Astrocyte (in vitro differentiated cells and primary cell): ENCODE data around the gene DCAKD. TPM values are rescaled to one million over a fixed set of nuclear protein-coding genes. Genes with fewer than 3 reads are reported as not detected.
A peak's percentile ranks its signal among the peaks of the same experiment; 100 is the strongest.

ENCODE experiments used
- DNase-seq: peaks from one replicate; pipeline ENCODE4 v3.0.0-alpha.2; 2010; ENCODE audit warnings: low read depth
- FAIRE-seq: peaks from 2 replicates; lab custom pipeline; 2011; peaks lifted over from hg19 to GRCh38; lab: Jason Lieb, UNC
- H2AFZ ChIP-seq: 2 replicates; pipeline ENCODE4 v1.6.0; 2012; ENCODE audit warnings: low read depth, low read length, inconsistent platforms
- H3K27ac ChIP-seq: 2 replicates; pipeline ENCODE4 v1.5.1; 2011; ENCODE audit warnings: low read depth, low read length, inconsistent platforms
- H3K27me3 ChIP-seq: 2 replicates; pipeline ENCODE4 v1.6.0; 2011; ENCODE audit warnings: low read length, inconsistent platforms; ENCODE audit not compliant: insufficient read depth
- H3K36me3 ChIP-seq: 2 replicates; pipeline ENCODE4 v1.5.1; 2011; ENCODE audit warnings: low read length, inconsistent platforms; ENCODE audit not compliant: insufficient read depth
- H3K4me1 ChIP-seq: 2 replicates; pipeline ENCODE4 v1.5.1; 2011; ENCODE audit warnings: low read length, inconsistent platforms; ENCODE audit not compliant: insufficient read depth
- H3K4me2 ChIP-seq: 2 replicates; pipeline ENCODE4 v1.6.0; 2012; ENCODE audit warnings: low read length, inconsistent platforms
- H3K4me3 ChIP-seq: 2 replicates; pipeline ENCODE4 v1.5.1; 2011; ENCODE audit warnings: low read depth, mild to moderate bottlenecking, low read length, inconsistent platforms; ENCODE audit not compliant: insufficient read depth
- H3K79me2 ChIP-seq: 2 replicates; pipeline ENCODE4 v1.6.0; 2012; ENCODE audit warnings: mild to moderate bottlenecking, low read length, inconsistent platforms; ENCODE audit not compliant: insufficient read depth
- H3K9ac ChIP-seq: 2 replicates; pipeline ENCODE4 v1.6.0; 2012; ENCODE audit warnings: mild to moderate bottlenecking, low read length, inconsistent platforms
- H3K9me3 ChIP-seq: 2 replicates; pipeline ENCODE4 v1.5.1; 2012; ENCODE audit warnings: low read depth, mild to moderate bottlenecking, low read length, inconsistent platforms; ENCODE audit not compliant: insufficient read depth
- H4K20me1 ChIP-seq: 2 replicates; pipeline ENCODE4 v1.6.0; 2012; ENCODE audit warnings: low read length, inconsistent platforms; ENCODE audit not compliant: insufficient read depth
- H3K27ac Mint-ChIP-seq: one replicate; pipeline ENCODE4 v1.8.0; 2021; ENCODE audit warnings: mild to moderate bottlenecking, mixed read lengths; ENCODE audit not compliant: unreplicated experiment
- H3K27me3 Mint-ChIP-seq: one replicate; pipeline ENCODE4 v1.8.0; 2021; ENCODE audit warnings: low read depth, mixed read lengths; ENCODE audit not compliant: unreplicated experiment
- H3K36me3 Mint-ChIP-seq: one replicate; pipeline ENCODE4 v1.8.0; 2021; ENCODE audit warnings: low read depth, mixed read lengths; ENCODE audit not compliant: unreplicated experiment
- H3K4me1 Mint-ChIP-seq: one replicate; pipeline ENCODE4 v1.8.0; 2021; ENCODE audit warnings: low read depth, mixed read lengths; ENCODE audit not compliant: unreplicated experiment
- H3K4me3 Mint-ChIP-seq: one replicate; pipeline ENCODE4 v1.8.0; 2021; ENCODE audit warnings: mild to moderate bottlenecking, moderate library complexity, mixed read lengths; ENCODE audit not compliant: unreplicated experiment
- H3K9me3 Mint-ChIP-seq: one replicate; pipeline ENCODE4 v1.8.0; 2021; ENCODE audit warnings: mild to moderate bottlenecking, mixed read lengths; ENCODE audit not compliant: unreplicated experiment
- EZH2 ChIP-seq: IDR thresholded peaks from 2 replicates; pipeline ENCODE4 v1.6.1; 2012; ENCODE audit warnings: mild to moderate bottlenecking, low read length, inconsistent platforms; ENCODE audit not compliant: insufficient read depth
- total RNA-seq: library from RNA; stranded (reverse); gene quantifications from 2 replicates; pipeline ENCODE4 v1.2.1, GENCODE V29; 2021
- TF ChIP-seq, protein P1 (sequence below): IDR thresholded peaks from 2 replicates; pipeline ENCODE4 v1.5.1; 2011; ENCODE audit warnings: low read depth, mild to moderate bottlenecking, inconsistent platforms, low read length, moderate library complexity; ENCODE audit not compliant: insufficient read depth

DCAKD gene
- total RNA-seq, 1 donor from 2014 or later = 34.8 TPM

DNA sequence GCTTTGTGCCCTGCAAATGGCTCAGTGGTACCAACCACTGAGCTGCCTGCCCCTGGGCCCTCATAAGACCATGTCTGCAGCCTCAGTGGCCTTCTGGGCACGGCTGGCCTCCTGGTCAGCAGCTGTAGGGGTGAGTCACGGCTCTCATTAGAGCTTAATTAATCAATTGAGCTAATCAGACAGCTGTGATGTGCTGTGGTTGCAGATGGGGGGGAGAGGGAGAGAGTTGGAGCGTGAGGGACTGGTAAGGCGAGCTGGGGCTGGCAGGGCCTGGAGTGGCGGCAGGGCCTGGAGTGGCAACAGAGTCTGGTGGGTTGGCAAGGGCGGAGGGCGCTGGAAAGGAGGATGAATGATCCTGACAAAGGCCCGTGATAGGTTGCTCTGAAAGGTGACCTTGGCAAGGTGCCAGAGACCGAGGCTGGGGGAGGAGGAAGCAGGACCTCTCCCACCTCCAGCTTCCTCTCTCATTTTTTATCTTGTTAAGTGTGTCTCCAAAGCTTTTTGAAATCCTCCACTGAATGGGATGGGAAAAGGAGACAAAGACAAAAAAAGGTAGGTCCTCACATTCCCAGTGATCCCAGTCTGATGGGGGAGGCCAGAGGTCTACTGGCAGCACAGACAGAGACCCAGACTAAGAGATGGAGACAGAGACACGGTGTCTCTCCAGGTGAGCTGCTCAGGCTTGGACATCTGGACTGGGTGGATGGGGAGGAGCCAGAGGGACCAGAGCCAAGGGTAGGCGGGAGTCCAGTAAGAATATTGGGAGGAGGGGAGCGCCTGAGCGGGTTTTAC lies 41.6 kb downstream of the DCAKD start:
- H3K27ac Mint-ChIP-seq = no peak overlapping the region
- Histone ChIP-seq H3K9ac (no peak overlapping the region), H3K4me1 (no peaks in the 10 kb centered on the region), H3K79me2 (no peaks in the 10 kb centered on the region), H3K27me3 (peaks cover 2% of the 10 kb centered on the region), H3K4me3 (no peak overlapping the region), H4K20me1 (no peaks in the 10 kb centered on the region), H2AFZ (no peak overlapping the region), H3K36me3 (no peaks in the 10 kb centered on the region), H3K27ac (no peak overlapping the region), H3K4me2 (no peak overlapping the region), H3K9me3 (no peaks in the 10 kb centered on the region)
- H3K36me3 Mint-ChIP-seq = no peaks in the 10 kb centered on the region
- peak; percentile 58 for DNase-seq
- no peaks in the 10 kb centered on the region for H3K9me3 Mint-ChIP-seq
- no peak for TF ChIP-seq EZH2
- TF ChIP-seq, protein P1, sequence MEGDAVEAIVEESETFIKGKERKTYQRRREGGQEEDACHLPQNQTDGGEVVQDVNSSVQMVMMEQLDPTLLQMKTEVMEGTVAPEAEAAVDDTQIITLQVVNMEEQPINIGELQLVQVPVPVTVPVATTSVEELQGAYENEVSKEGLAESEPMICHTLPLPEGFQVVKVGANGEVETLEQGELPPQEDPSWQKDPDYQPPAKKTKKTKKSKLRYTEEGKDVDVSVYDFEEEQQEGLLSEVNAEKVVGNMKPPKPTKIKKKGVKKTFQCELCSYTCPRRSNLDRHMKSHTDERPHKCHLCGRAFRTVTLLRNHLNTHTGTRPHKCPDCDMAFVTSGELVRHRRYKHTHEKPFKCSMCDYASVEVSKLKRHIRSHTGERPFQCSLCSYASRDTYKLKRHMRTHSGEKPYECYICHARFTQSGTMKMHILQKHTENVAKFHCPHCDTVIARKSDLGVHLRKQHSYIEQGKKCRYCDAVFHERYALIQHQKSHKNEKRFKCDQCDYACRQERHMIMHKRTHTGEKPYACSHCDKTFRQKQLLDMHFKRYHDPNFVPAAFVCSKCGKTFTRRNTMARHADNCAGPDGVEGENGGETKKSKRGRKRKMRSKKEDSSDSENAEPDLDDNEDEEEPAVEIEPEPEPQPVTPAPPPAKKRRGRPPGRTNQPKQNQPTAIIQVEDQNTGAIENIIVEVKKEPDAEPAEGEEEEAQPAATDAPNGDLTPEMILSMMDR = no peak
- H3K4me3 Mint-ChIP-seq = no peak overlapping the region
- FAIRE-seq = no peak
- H3K4me1 Mint-ChIP-seq = no peaks in the 10 kb centered on the region
- H3K27me3 Mint-ChIP-seq = peaks cover 46% of the 10 kb centered on the region

DNA sequence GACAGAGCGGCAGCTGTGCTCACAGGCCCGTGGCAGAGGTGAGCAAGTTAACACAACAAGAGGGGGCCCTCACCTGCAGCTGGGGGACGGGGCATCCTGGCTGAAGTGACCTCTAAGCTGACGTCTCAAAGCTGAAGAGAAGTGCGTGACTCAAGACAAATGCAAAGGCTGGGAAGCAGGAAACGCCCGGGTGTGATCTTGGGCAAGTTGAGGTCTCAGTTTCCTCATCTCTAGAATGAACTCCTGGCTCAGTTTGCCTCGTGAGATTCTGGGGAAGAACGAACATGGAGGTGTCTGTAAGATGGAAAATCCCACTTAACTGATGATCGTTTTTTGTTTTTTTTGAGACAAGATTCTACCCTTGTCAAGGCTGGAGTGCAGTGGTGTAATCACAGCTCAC lies 43.2 kb downstream of the DCAKD start:
- no peaks in the 10 kb centered on the region for H3K9me3 ChIP-seq
- no peak overlapping the region for H3K4me3 ChIP-seq
- Mint-ChIP-seq H3K27me3 (peaks cover 54% of the 10 kb centered on the region), H3K4me1 (no peaks in the 10 kb centered on the region), H3K36me3 (no peaks in the 10 kb centered on the region), H3K9me3 (no peaks in the 10 kb centered on the region), H3K4me3 (no peak overlapping the region), H3K27ac (no peak overlapping the region)
- H3K9ac ChIP-seq = no peak overlapping the region
- no peaks in the 10 kb centered on the region for H3K79me2 ChIP-seq
- no peak overlapping the region for H2AFZ ChIP-seq
- DNase-seq = no peak
- peaks cover 9% of the 10 kb centered on the region for H3K27me3 ChIP-seq
- H4K20me1 ChIP-seq = no peaks in the 10 kb centered on the region
- no peak overlapping the region for H3K4me2 ChIP-seq
- no peak overlapping the region for H3K27ac ChIP-seq
- TF ChIP-seq, protein P1 = no peak
- no peak for TF ChIP-seq EZH2
- no peaks in the 10 kb centered on the region for H3K36me3 ChIP-seq
- H3K4me1 ChIP-seq = no peaks in the 10 kb centered on the region
- FAIRE-seq = no peak

DNA sequence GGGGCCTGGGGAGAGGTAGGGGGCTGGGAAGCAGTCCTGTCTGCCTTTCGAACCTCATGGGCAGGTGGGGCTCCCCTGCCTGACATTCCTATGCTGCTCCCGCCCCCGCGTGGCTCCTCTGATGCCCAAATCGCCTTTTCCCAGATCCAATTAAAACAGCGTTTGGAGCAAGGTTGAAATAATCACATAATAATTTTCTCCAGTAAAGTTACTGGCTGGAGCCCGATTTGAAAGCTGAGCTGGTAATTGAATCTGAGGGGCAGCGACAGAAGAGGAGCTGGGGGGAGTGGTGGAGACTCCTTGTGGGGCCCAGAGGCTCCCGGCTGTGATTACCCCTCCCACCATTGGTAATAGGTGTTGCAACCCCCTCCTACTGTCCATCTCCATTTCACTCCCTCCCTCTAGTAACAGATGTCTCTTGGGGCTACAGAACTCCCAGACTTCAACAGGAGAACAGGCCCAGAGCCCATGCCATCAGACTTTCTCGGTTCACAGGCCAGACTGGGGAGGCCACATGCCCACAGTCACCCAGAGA lies 44.4 kb downstream of the DCAKD start:
- Mint-ChIP-seq H3K9me3 (no peaks in the 10 kb centered on the region), H3K36me3 (no peaks in the 10 kb centered on the region), H3K27me3 (peaks cover 56% of the 10 kb centered on the region), H3K27ac (no peak overlapping the region), H3K4me3 (no peak overlapping the region), H3K4me1 (no peaks in the 10 kb centered on the region)
- Histone ChIP-seq H3K27ac (no peak overlapping the region), H2AFZ (no peak overlapping the region), H3K36me3 (no peaks in the 10 kb centered on the region), H4K20me1 (no peaks in the 10 kb centered on the region), H3K27me3 (peaks cover 9% of the 10 kb centered on the region), H3K4me2 (no peak overlapping the region), H3K9me3 (no peaks in the 10 kb centered on the region), H3K4me3 (no peak overlapping the region), H3K4me1 (no peaks in the 10 kb centered on the region), H3K9ac (no peak overlapping the region), H3K79me2 (no peaks in the 10 kb centered on the region)
- FAIRE-seq (no peak), DNase-seq (no peak)
- TF ChIP-seq, protein P1 = no peak
- no peak for TF ChIP-seq EZH2
